HG03064 (cell line): ENCODE results near the gene TRPV4.

Experiments used
- ATAC-seq: cut with Tn5 transposase; IDR thresholded peaks from one replicate; pipeline ENCODE4 v1.9.1; 2021; ENCODE audit warnings: low read depth; ENCODE audit not compliant: unreplicated experiment

The TRPV4 gene

DNA sequence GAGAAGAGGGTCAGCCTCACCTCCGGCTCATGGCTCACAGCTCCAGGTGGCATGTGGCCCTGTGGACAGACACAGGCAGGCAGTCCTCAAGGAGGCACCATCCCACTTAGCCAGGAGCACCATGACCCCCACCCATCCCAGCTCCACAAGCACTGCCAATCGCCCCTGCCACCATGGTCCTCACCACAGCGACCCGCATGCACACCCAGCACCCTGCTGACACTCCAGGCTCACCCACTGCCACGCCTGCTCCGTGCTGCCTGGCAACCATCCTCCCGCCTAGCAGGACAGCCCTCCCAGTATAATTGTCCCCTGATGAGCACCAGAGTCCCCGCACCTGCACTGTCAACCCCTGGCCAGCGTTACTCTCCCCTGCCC lies 50.9 kb downstream of the TRPV4 start:
- no peak for ATAC-seq

GRCh38 chr12:109781668-109782325 lies 51.4 kb downstream of the TRPV4 start:
- ATAC-seq = no peak

- no peak for ATAC-seq
Observed at GRCh38 chr12:109779382-109779781, 53.8 kb downstream of the TRPV4 start.

DNA sequence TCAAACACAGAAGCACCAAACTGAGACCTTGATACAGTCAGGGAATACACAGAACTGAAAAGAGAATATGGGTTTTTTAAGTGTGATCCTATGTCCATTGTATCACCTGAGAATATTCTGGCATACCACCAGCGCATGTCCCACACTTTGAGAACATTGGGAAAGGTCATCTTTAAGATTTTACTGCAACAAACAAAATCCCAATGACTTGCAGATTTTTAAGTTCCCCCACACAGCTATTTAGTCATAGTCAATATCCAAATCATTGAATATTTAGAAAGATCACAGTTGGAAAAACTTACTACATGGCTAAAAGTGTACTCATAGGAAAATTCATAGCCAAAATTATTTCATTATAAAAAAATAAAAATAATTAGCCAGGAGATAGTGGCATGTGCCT lies 54.5 kb downstream of the TRPV4 start:
- no peak for ATAC-seq

- ATAC-seq = no peak
Observed at GRCh38 chr12:109777544-109777943, 55.7 kb downstream of the TRPV4 start.

DNA sequence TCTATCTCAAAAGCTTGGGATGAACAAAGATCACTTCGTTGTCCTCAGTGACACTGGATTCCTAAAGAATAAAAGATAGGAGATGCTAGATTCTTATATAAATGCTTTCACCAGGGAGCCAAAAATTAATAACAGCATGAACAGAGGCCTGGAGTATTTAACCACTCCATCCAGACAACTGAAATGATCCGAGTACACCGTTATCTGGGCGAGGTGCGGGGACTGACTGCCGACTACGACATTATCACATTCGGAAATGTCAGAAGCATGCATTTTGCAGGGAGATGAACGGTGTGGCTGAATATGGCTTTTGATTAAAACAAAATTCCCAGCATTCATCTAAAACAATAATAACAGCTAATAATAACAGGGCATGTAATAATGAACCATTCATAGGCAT lies 56.6 kb downstream of the TRPV4 start:
- ATAC-seq = no peak

DNA sequence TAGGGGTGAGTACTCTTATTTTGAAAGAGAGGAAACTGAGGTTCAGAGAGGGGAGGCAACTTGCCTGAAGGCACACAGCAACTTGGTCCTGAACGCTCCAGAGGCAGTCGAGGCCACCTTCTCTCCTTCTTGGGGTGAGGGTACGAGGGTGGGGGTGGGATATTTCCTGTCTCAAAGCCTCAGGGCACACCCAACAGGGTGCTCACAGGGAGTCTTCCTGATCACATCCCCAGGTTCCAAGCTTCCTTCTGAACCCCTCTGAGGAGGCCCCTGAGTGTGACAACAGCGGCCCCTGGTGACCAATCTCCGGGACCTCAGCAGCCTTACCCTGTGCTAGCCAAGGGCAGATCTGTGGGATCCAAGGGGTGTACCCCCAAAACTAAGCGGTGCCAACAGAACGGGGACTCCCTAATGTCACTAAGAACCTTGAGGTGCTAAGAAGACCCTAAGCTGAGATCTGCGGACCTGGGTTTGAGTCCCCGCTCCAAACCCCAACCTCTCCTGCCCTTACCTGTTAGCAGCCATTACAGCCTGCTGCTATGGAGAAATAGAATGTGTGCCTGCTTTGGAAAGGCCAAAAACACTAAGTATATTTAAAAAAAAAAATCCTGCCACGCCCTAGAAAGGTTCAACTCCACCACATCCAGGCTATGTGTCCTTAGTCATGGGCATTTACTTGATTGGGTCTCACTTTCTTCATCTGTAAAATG lies 57.9 kb downstream of the TRPV4 start:
- ATAC-seq = no peak

DNA sequence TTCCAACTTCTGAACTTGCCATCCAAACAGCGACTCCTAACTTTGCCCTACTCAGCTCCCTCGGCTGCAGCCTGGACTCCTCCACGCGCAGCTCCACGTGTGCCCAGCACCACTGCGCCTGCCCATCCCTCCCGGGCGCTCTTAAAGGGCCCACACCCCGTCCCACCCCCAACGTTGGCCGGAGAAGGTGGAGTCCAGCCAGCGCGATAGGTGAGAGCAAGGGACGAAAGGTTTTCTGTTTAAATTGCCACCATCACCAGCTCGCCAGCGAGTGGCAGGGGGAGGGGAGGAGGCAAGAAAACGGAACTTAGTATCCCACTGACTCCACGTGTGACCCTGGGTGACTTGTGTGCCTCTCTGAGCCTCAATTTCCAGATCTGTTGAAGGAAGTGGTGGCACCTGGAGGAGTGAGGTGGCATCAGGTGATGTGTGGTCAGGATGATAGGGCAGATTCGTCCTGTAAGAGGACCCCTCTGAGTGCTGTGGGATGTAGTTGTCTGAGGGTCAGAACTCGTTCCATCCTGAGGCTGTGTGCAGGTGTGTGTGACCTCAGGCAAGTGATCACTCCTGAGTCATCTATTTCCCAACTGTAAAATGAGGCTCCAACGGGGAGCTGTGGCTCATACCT lies 59.7 kb downstream of the TRPV4 start:
- no peak for ATAC-seq

DNA sequence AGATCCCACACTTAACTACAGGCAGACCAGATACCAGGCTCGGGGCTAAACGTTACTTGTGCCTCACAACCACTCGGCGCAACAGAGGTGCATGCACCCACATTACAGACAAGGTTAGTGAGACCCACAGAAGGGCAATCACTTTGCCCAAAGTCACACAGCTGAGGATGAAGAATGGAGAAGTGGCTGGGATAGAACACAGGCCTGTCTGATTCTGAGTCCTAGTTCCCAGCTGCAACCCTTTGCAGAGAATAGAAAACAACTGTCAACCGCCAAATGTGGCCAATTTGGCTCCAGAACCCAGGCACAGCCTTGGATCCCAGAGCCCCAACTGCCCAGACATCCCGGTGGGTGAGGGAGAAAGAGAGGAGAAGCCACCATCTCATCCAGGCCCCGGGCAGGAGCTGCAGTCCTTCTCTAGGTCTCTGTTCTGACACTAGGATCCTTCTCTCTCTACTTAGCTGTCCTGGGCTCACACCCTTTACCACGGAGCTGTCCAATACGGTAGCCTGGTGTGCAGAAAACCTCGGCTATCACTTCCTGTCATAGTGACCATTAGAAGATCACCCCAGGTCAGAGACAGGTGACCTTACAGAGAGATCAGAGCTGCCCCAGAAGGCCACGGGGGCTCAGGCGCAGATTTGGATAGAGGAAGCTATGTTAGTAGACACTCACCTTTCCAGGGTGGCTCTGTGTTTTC lies 60.4 kb downstream of the TRPV4 start:
- ATAC-seq = no peak

- no peak for ATAC-seq
Observed at GRCh38 chr12:109771746-109772621, 61.2 kb downstream of the TRPV4 start.

DNA sequence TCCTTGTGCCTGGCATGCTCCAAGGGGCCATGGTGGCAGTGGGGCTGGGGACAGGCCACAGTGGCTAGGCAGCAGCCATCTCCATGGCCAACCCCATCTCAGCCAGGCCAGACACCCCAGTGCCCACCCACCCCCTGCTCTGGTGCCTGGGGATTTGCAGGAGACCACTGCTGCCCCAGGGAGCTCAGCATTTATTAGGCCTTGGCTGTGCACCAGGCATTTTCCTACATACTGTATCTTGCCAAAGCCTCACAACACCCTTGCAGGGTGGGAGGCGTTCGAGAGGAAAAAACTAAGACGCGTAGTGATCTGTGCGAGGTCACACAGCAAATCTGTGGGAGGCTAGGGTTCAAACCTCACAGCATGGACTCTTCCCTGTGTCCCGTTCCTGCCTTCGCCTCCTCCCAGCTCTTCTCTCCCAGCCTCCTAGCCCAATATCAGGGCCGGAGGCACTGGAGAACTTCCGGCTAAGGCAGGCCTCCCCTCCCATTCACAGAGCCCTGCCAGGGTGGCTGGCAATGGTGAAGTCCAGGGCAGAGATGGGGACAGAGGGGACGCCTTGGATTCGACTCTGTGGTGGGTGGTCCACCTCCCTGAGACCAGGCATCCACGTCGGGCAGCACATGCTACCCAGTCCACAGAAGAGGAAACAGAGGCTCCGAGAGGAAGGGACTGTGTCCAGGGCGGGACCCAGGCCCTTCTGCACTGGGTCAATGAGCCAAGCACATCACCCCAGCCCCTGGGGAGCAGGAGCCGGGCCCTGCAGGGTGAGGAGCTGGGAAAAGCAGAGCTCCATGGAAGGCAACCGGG lies 62.1 kb downstream of the TRPV4 start:
- no peak for ATAC-seq

GRCh38 chr12:109770104-109770860 lies 62.9 kb downstream of the TRPV4 start:
- no peak for ATAC-seq

DNA sequence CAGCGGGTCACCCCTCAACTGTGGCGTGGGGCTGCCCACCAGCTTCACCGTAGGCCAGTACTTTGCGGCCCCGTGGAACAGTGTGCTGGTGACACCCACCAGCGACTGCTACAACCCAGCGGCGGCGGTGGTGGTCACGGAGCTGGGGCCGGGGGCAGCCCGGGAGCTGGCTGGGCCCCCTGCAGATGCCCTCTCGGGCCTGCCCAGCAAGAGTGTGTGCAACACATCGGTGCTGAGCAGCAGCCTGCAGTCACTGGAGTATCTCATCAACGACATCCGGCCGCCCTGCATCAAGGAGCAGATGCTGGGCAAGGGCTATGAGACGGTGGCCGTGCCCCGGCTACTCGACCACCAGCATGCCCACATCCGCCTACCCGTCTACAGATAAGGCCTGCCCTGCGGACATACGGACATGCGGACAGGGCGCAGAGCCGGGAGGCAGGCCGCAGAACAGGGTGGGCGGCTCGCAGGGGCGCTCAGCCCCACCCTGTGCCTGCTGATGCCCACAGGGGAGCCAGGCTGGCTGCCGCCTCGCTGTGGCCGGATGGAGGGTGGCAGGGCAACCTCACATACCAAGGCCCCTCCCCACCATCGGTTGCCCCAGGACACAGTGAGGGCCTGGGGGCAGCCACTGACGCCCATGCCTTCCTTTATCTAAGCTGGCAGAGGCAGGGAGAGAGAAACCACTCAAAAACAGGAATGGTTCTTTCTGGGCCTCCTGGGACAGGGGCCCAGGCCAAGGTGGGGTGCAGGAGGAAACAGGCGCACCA lies 64.1 kb downstream of the TRPV4 start:
- ATAC-seq = no peak

DNA sequence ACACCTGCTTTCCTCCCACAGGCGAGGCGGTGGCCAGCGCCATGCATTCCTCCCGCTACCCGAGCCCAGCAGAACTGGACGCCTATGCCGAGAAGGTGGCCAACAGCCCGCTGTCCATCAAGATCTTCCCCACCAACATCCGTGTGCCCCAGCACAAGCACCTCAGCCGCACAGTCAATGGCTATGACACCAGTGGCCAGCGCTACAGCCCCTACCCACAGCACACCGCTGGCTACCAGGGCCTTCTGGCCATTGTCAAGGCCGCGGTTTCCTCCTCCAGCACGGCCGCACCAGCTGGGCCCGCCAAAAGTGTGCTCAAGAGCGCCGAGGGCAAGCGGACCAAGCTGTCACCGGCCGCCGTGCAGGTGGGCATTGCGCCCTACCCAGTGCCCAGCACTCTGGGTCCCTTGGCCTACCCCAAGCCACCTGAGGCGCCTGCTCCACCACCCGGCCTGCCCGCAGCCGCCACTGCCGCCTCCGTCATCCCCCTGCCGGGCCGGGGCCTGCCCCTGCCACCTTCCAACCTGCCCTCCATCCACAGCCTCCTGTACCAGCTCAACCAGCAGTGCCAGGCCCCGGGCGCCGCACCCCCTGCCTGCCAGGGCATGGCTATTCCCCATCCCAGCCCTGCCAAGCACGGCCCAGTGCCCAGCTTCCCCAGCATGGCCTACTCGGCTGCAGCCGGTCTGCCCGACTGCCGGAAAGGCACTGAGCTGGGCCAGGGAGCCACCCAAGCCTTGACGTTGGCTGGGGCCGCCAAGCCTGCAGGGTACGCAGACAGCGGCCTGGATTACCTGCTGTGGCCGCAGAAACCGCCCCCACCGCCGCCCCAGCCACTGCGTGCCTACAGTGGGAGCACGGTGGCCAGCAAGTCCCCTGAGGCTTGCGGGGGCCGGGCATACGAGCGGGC lies 65.0 kb downstream of the TRPV4 start:
- ATAC-seq = no peak

DNA sequence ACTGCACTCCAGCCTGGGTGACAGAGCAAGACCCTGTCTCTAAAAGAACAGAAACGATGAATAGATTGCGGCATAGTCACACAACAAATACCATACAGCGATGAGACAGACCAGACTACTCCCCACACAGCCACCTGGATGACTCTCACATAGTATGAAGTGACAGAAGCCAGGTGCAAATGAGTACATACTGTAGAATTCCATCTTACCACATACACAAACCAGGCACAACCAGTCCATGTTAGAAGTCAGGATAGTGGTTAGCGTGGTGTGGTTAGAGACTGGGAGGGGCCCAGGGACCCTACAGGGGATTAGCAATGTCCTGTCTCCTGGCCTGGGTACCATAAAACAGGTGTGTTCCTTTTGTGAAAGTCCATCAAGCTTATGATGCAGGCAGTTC lies 65.7 kb downstream of the TRPV4 start:
- no peak for ATAC-seq

DNA sequence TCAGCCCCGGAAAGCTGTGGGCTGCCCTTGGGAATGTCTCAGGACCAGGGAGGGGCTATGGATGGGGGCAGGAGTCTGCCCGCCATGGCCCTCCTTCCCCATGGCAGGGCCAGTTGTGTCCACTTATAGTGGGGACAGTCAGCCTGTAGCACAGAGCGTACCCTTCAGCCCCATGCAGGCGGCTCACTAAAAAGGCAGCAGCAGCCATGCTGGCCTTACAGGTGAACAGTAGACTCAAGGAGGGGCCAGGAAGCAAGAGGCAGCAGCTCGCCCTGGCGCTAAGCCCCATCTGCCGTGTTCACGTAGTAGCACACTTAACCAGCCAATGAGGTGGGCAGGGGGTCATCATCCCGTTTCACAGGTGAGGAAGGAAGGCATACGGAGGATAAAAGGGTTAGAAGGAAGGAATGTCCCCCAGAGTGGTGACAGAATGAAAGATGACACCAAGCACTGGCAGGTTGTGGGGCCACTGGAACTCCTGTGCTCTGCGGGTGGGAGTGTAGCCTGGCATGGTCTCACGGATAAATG lies 66.9 kb downstream of the TRPV4 start:
- no peak for ATAC-seq

- ATAC-seq = no peak
Observed at GRCh38 chr12:109765446-109765810, 67.8 kb downstream of the TRPV4 start.
